ENCODE data around the gene TMIE. TPM values are rescaled to one million over a fixed set of nuclear protein-coding genes. Genes with fewer than 3 reads are reported as not detected.

The TMIE gene
- total and polyA plus RNA-seq, 2 of the 13 experiments (the other 11 are each of a cell fraction or from before 2014, with no cell fraction given), result not detected

GRCh38 chr3:46664971-46665762, 36.0 kb upstream of the TMIE start:
- TF ChIP-seq HNRNPH1 (optimal IDR thresholded peaks at IDR 0.05; ENCODE audit: low read depth, low read length), result no peak
- TF ChIP-seq ZNF441 (CRISPR knock-in tag; IDR thresholded peaks at IDR 0.05; ENCODE audit: borderline replicate concordance), result no peak
- no peak for TF ChIP-seq SRY (CRISPR knock-in tag; IDR thresholded peaks at IDR 0.05)
- TF ChIP-seq ZBTB21 (CRISPR knock-in tag; IDR thresholded peaks at IDR 0.05), result no peak
- TF ChIP-seq ZNF644 (CRISPR knock-in tag; IDR thresholded peaks at IDR 0.05; ENCODE audit: low read depth), result no peak
- no peak for TF ChIP-seq ASH2L (IDR thresholded peaks at IDR 0.05; ENCODE audit: insufficient read length, low read depth, low read length)
- no peak for TF ChIP-seq TRIM24 (CRISPR knock-in tag; IDR thresholded peaks at IDR 0.05)
- TF ChIP-seq KLF6 (CRISPR knock-in tag; IDR thresholded peaks at IDR 0.05), result no peak
- TF ChIP-seq ZNF609 (CRISPR knock-in tag; IDR thresholded peaks at IDR 0.05; ENCODE audit: borderline replicate concordance), result no peak
- no peak for TF ChIP-seq FOSL1 (CRISPR knock-in tag; IDR thresholded peaks at IDR 0.05; ENCODE audit: borderline replicate concordance)
- no peak for TF ChIP-seq HNF4G (IDR thresholded peaks at IDR 0.05; ENCODE audit: borderline replicate concordance, low read depth, low read length)
- no peak for TF ChIP-seq HNF4G (CRISPR knock-in tag; IDR thresholded peaks at IDR 0.05; ENCODE audit: borderline replicate concordance, low read depth)
- no peak for TF ChIP-seq ZNF256 (CRISPR knock-in tag; conservative IDR thresholded peaks at IDR 0.05)
- TF ChIP-seq IRF2 (CRISPR knock-in tag; IDR thresholded peaks at IDR 0.05), result no peak
- intact Hi-C loops (cut with micrococcal nuclease; ENCODE audit: unreplicated experiment), result no loop called here
- H3K4me1 ChIP-seq (ENCODE audit: insufficient read depth, low read length), result no peaks in the 10 kb centered on the region
- no peak overlapping the region for H3K4me2 ChIP-seq (ENCODE audit: low read depth, low read length)
- no peak for DNase-seq (ENCODE audit: low spot score)
- no peak overlapping the region for H3K4me3 ChIP-seq (replicated peaks in 1 of 3; ENCODE audit: insufficient read depth in 1 of 3, low read depth in 2 of 3, low read length in 3 of 3)
- H2AFZ ChIP-seq (ENCODE audit: low read length), result no peak overlapping the region
- FAIRE-seq, result no peak
- H4K20me1 ChIP-seq (ENCODE audit: insufficient read depth, low read length), result no peaks in the 10 kb centered on the region
- WGBS (ENCODE audit: low lambda C conversion rate), result 40% methylated on average over 21 of the region's 23 CpGs
- H3K27me3 ChIP-seq (ENCODE audit: control insufficient read depth in 1 of 2, insufficient read depth in 2 of 2, low read length in 2 of 2), result peaks cover 3 to 34% of the 10 kb centered on the region in 2 experiments; a peak in 2 of 5 replicates
- H3K9me3 ChIP-seq (ENCODE audit: low read length), result no peaks in the 10 kb centered on the region
- no peak for ATAC-seq
- ChIA-PET POLR2A (no interaction called here), CTCF (ENCODE audit: low intra/inter-chr PET ratio, low total read pairs) (no interaction called here)
- no peak overlapping the region for H3K9ac ChIP-seq (ENCODE audit: insufficient read depth, low read depth, low read length)
- in situ Hi-C loops (cut with HindIII; ENCODE audit: extremely low pct_ligation_motif_present, low pct_unique_long_range_greater_than_20kb), result loop anchor here (10.0 kb wide), 1 partner anchor 180 kb away; no protein-coding TSS in a partner anchor
- no peak overlapping the region for H3K27ac ChIP-seq (ENCODE audit: extremely low read length, insufficient read depth, low read length)
- H3K79me2 ChIP-seq (ENCODE audit: insufficient read depth, low read length), result no peaks in the 10 kb centered on the region
- H3K36me3 ChIP-seq (replicated peaks in 1 of 2; ENCODE audit: control insufficient read depth in 1 of 2, insufficient read depth in 2 of 2, low read length in 2 of 2), result no peaks in the 10 kb centered on the region
- BruUV-seq (replicated peaks), result no TSS peak
